ENCODE measurements around the gene CASK. TPM values are rescaled to one million over a fixed set of nuclear protein-coding genes. Genes with fewer than 3 reads are reported as not detected.

Gene CASK
- total RNA-seq, 1 experiment from 2014 or later = 33.5 TPM

GRCh38 chrX:41470706-41471105, 452.6 kb downstream of the CASK start:
- Histone ChIP-seq H3K4me3 (ENCODE audit: low read depth in 2 of 2, low read length in 2 of 2) (no peak overlapping the region), H3K9me3 (ENCODE audit: control insufficient read depth, insufficient read depth, low read depth, low read length) (no peaks in the 10 kb centered on the region), H3K36me3 (ENCODE audit: control insufficient read depth, insufficient read depth, low read length) (no peaks in the 10 kb centered on the region), H3K27ac (ENCODE audit: low read length) (no peak overlapping the region), H3K27me3 (ENCODE audit: control insufficient read depth, insufficient read depth, low read length) (no peaks in the 10 kb centered on the region), H3K4me1 (ENCODE audit: control insufficient read depth, insufficient read depth, low read length) (no peaks in the 10 kb centered on the region)
- TF ChIP-seq POLR2AphosphoS5 (IDR thresholded peaks at IDR 0.05; ENCODE audit: low read depth, low read length) = no peak
- TF ChIP-seq CTCF (IDR thresholded peaks at IDR 0.05) = no peak
- TF ChIP-seq REST (IDR thresholded peaks at IDR 0.05; ENCODE audit: insufficient read depth in 1 of 2, low read depth in 2 of 2, low read length in 1 of 2) = no peak
- TF ChIP-seq TCF7L2 (IDR thresholded peaks at IDR 0.05; ENCODE audit: low read depth, low read length) = no peak
- TF ChIP-seq SIN3A (IDR thresholded peaks at IDR 0.05; ENCODE audit: borderline replicate concordance, insufficient read depth, low read depth, low read length) = no peak
- intact Hi-C loops (cut with micrococcal nuclease; ENCODE audit: unreplicated experiment) (no loop called here), in situ Hi-C loops (cut with HindIII; ENCODE audit: low pct_unique_long_range_greater_than_20kb, low sequenced_read_pairs) (no loop called here)
- no peak for ATAC-seq
- DNase-seq (ENCODE audit: low read depth, low spot score) = no peak
- ChIA-PET POLR2A (no interaction called here), CTCF (no interaction called here)
- BruUV-seq (replicated peaks) = no TSS peak

GRCh38 chrX:41468647-41469323, 454.6 kb downstream of the CASK start:
- no peak for ATAC-seq

More at GRCh38 chrX:41468647-41469323, 454.6 kb downstream of the CASK start:
- Histone ChIP-seq H3K27me3 (ENCODE audit: control insufficient read depth, insufficient read depth, low read length) (no peaks in the 10 kb centered on the region), H3K4me1 (ENCODE audit: control insufficient read depth, insufficient read depth, low read length) (no peaks in the 10 kb centered on the region), H3K4me3 (ENCODE audit: low read depth in 2 of 2, low read length in 2 of 2) (no peak overlapping the region), H3K27ac (ENCODE audit: low read length) (no peak overlapping the region), H3K36me3 (ENCODE audit: control insufficient read depth, insufficient read depth, low read length) (no peaks in the 10 kb centered on the region), H3K9me3 (ENCODE audit: control insufficient read depth, insufficient read depth, low read depth, low read length) (no peaks in the 10 kb centered on the region)
- intact Hi-C loops (cut with micrococcal nuclease; ENCODE audit: unreplicated experiment) = no loop called here
- no peak for DNase-seq (ENCODE audit: low read depth, low spot score)
- CTCF ChIA-PET = no interaction called here
- in situ Hi-C loops (cut with HindIII; ENCODE audit: low pct_unique_long_range_greater_than_20kb, low sequenced_read_pairs) = no loop called here
- TF ChIP-seq CTCF (IDR thresholded peaks at IDR 0.05) (no peak), REST (IDR thresholded peaks at IDR 0.05; ENCODE audit: insufficient read depth in 1 of 2, low read depth in 2 of 2, low read length in 1 of 2) (no peak), SIN3A (IDR thresholded peaks at IDR 0.05; ENCODE audit: borderline replicate concordance, insufficient read depth, low read depth, low read length) (no peak), TCF7L2 (IDR thresholded peaks at IDR 0.05; ENCODE audit: low read depth, low read length) (no peak), POLR2AphosphoS5 (IDR thresholded peaks at IDR 0.05; ENCODE audit: low read depth, low read length) (no peak)
- BruUV-seq (replicated peaks) = no TSS peak
- POLR2A ChIA-PET = no interaction called here

All from Panc1 (cell line).